Epithelial cell of proximal tubule (primary cell): Measurements from ENCODE around the gene RBPJ. TPM values are rescaled to one million over a fixed set of nuclear protein-coding genes. Genes with fewer than 3 reads are reported as not detected.

Experiments
- DNase-seq: peaks from one replicate; pipeline ENCODE4 v3.0.0-alpha.2; 2011; ENCODE audit warnings: low read depth
- H3K4me3 ChIP-seq: 2 replicates; pipeline ENCODE4 v1.5.1; 2011; ENCODE audit warnings: low read depth, mild to moderate bottlenecking, low read length
- CTCF ChIP-seq: conservative IDR thresholded peaks from 2 replicates; pipeline ENCODE4 v1.5.1; 2012; ENCODE audit warnings: low read depth, mild to moderate bottlenecking, low read length
- total RNA-seq: library from RNA; depleted of rRNA; stranded (reverse); fragments of >200 nt; gene quantifications from 2 replicates; pipeline ENCODE4 v1.2.3, GENCODE V29; 2015

RBPJ gene
- total RNA-seq, 1 donor from 2014 or later = 76.0 TPM

GRCh38 chr4:26474551-26474950 is 153.7 kb downstream of the RBPJ start:
- no peak for TF ChIP-seq CTCF
- DNase-seq = no peak
- H3K4me3 ChIP-seq = no peak overlapping the region

GRCh38 chr4:26475716-26476115 is 154.9 kb downstream of the RBPJ start:
- no peak for DNase-seq
- no peak for TF ChIP-seq CTCF
- H3K4me3 ChIP-seq = no peak overlapping the region

GRCh38 chr4:26476545-26476944 is 155.7 kb downstream of the RBPJ start:
- no peak overlapping the region for H3K4me3 ChIP-seq
- DNase-seq = no peak
- TF ChIP-seq CTCF = no peak

GRCh38 chr4:26478330-26478729 is 157.5 kb downstream of the RBPJ start:
- H3K4me3 ChIP-seq = no peak overlapping the region
- no peak for TF ChIP-seq CTCF
- no peak for DNase-seq

GRCh38 chr4:26482508-26483462 is 162.0 kb downstream of the RBPJ start:
- no peak for TF ChIP-seq CTCF
- DNase-seq = no peak
- no peak overlapping the region for H3K4me3 ChIP-seq

GRCh38 chr4:26484032-26484515 is 163.3 kb downstream of the RBPJ start:
- no peak for TF ChIP-seq CTCF
- no peak overlapping the region for H3K4me3 ChIP-seq
- no peak for DNase-seq
